Fibroblast of lung (primary cell): ENCODE data around the gene CFAP58. TPM values are rescaled to one million over a fixed set of nuclear protein-coding genes. Genes with fewer than 3 reads are reported as not detected.

Experiments
- DNase-seq, 2 donors: peaks; one replicate each; pipeline versions ENCODE4 v3.0.0 to v3.0.0-alpha.2; 2010; ENCODE audit warnings: low read depth in 2 of 2
- H2AFZ ChIP-seq: 2 replicates; pipeline ENCODE4 v1.5.1; 2012; ENCODE audit warnings: low read length, control low read depth, inconsistent platforms
- H3K27ac ChIP-seq: 2 replicates; pipeline ENCODE4 v1.5.1; 2011; ENCODE audit warnings: low read length, control low read depth; ENCODE audit not compliant: insufficient read depth
- H3K27me3 ChIP-seq: 2 replicates; pipeline ENCODE4 v1.5.1; 2011; ENCODE audit warnings: mild to moderate bottlenecking, low read length; ENCODE audit not compliant: control insufficient read depth, insufficient read depth
- H3K36me3 ChIP-seq: 2 replicates; pipeline ENCODE4 v1.5.1; 2011; ENCODE audit warnings: low read length; ENCODE audit not compliant: control insufficient read depth, insufficient read depth
- H3K4me1 ChIP-seq: 2 replicates; pipeline ENCODE4 v1.5.1; 2011; ENCODE audit warnings: low read length; ENCODE audit not compliant: control insufficient read depth, insufficient read depth; ENCODE audit errors: extremely low read depth
- H3K4me2 ChIP-seq: 2 replicates; pipeline ENCODE4 v1.5.1; 2011; ENCODE audit warnings: low read length, control low read depth; ENCODE audit not compliant: insufficient read depth; ENCODE audit errors: extremely low read depth
- H3K4me3 ChIP-seq, 4 experiments: fragments of 200-600 bp in 1 of 4; sonication (generic) in 1 of 4; replicated peaks in 1 of 4; 2 replicates each; pipeline ENCODE4 v1.5.1; 2011 to 2016; ENCODE audit warnings: low read length in 4 of 4, low read depth in 3 of 4, mild to moderate bottlenecking in 3 of 4, control low read depth in 2 of 4, inconsistent platforms in 1 of 4, mixed read lengths in 1 of 4; ENCODE audit not compliant: insufficient read depth in 1 of 4; ENCODE audit errors: control extremely low read depth in 1 of 4
- H3K79me2 ChIP-seq: 2 replicates; pipeline ENCODE4 v1.5.1; 2012; ENCODE audit warnings: mild to moderate bottlenecking, low read length, inconsistent platforms; ENCODE audit not compliant: control insufficient read depth, insufficient read depth
- H3K9ac ChIP-seq: 2 replicates; pipeline ENCODE4 v1.5.1; 2011; ENCODE audit warnings: mild to moderate bottlenecking, low read length, control low read depth; ENCODE audit not compliant: insufficient read depth
- H3K9me3 ChIP-seq: 2 replicates; pipeline ENCODE4 v1.5.1; 2012; ENCODE audit warnings: low read depth, low read length; ENCODE audit not compliant: control insufficient read depth, insufficient read depth
- H4K20me1 ChIP-seq: 2 replicates; pipeline ENCODE4 v1.5.1; 2011; ENCODE audit warnings: low read length; ENCODE audit not compliant: control insufficient read depth, insufficient read depth; ENCODE audit errors: extremely low read depth
- CTCF ChIP-seq, 2 donors: IDR thresholded peaks in 1 of 2; conservative IDR thresholded peaks in 1 of 2; 1 replicate in 1 of 2; 2 replicates in 1 of 2; pipeline ENCODE4 v1.5.1; 2011 to 2012; ENCODE audit warnings: low read length in 2 of 2, control low read depth in 1 of 2, inconsistent platforms in 1 of 2, low read depth in 1 of 2, mild to moderate bottlenecking in 1 of 2
- EZH2 ChIP-seq: IDR thresholded peaks from 2 replicates; pipeline ENCODE4 v1.5.1; 2012; ENCODE audit warnings: low read length, control low read depth, mild to moderate bottlenecking; ENCODE audit errors: missing control alignments
- polyA plus RNA-seq, 2 donors: library from polyadenylated mRNA; depleted of rRNA in 1 of 2; stranded (reverse) in 1 of 2; unstranded in 1 of 2; fragments of >200 nt; gene quantifications; 2 replicates each; pipeline ENCODE4 v1.2.1, GENCODE V29; 2011 to 2012; ENCODE audit warnings: missing spikeins in 1 of 2
- total RNA-seq: library from RNA; depleted of rRNA; stranded (reverse); fragments of >200 nt; gene quantifications from 2 replicates; pipeline ENCODE4 v1.2.1, GENCODE V29; 2014

Gene CFAP58
- total and polyA plus RNA-seq, 2 donors (not counting 1 experiment from before 2014, with no cell fraction given), result 0.33 to 0.42 TPM

- Histone ChIP-seq H3K9ac (no peak overlapping the region), H3K27me3 (no peaks in the 10 kb centered on the region), H3K36me3 (no peaks in the 10 kb centered on the region), H3K79me2 (no peaks in the 10 kb centered on the region), H2AFZ (no peak overlapping the region), H3K27ac (no peak overlapping the region), H3K4me2 (no peak overlapping the region), H3K4me3 (no peak overlapping the region), H3K4me1 (peaks cover 16% of the 10 kb centered on the region), H3K9me3 (no peaks in the 10 kb centered on the region), H4K20me1 (no peaks in the 10 kb centered on the region)
- no peak for TF ChIP-seq EZH2
- TF ChIP-seq CTCF (conservative IDR thresholded peaks at IDR 0.05 in 1 of 2, IDR thresholded peaks at IDR 0.05 in 1 of 2; ENCODE audit: low read depth in 1 of 2, low read length in 2 of 2), result no peak
- DNase-seq, result no peak
These were observed 6.2 kb upstream of the CFAP58 start for GRCh38 chr10:104347295-104348045.

DNA sequence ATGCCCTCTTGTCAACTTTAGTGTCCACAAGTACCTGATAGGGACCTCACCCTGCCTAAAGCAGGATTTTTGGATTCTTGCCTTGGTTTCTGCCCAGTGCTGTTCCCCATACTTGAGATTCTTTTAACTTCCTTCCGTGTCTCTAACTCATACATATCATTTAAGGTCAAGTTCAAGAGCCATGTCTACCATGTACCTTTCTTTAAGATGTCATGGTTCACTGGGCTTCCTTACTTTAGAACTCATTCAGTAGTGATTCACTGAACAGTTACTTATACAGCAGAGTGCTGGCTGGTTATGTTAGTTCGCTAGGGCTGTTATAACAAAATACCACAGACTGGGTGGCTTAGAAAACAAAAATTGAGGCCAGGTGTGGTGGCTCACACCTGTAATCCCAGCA, 5.0 kb upstream of the CFAP58 start:
- H3K27ac ChIP-seq, result no peak overlapping the region
- no peak overlapping the region for H3K4me2 ChIP-seq
- H3K4me1 ChIP-seq, result peaks cover 15% of the 10 kb centered on the region
- DNase-seq, result no peak
- H3K9ac ChIP-seq, result no peak overlapping the region
- H3K79me2 ChIP-seq, result no peaks in the 10 kb centered on the region
- TF ChIP-seq EZH2 (no peak), CTCF (conservative IDR thresholded peaks at IDR 0.05 in 1 of 2, IDR thresholded peaks at IDR 0.05 in 1 of 2; ENCODE audit: low read depth in 1 of 2, low read length in 2 of 2) (no peak)
- H3K9me3 ChIP-seq, result no peaks in the 10 kb centered on the region
- H4K20me1 ChIP-seq, result no peaks in the 10 kb centered on the region
- H3K4me3 ChIP-seq, result no peak overlapping the region
- H3K27me3 ChIP-seq, result no peaks in the 10 kb centered on the region
- no peaks in the 10 kb centered on the region for H3K36me3 ChIP-seq
- H2AFZ ChIP-seq, result no peak overlapping the region

- H3K79me2 ChIP-seq, result no peaks in the 10 kb centered on the region
- peak overlapping the region; percentile 42 for H3K4me2 ChIP-seq
- H4K20me1 ChIP-seq, result no peaks in the 10 kb centered on the region
- no peak overlapping the region for H3K9ac ChIP-seq
- peak overlapping the region; percentile 8 for H3K27ac ChIP-seq
- peak overlapping the region in 1 of 4 experiments; percentile 14 for H3K4me3 ChIP-seq
- TF ChIP-seq EZH2, result no peak
- TF ChIP-seq CTCF (conservative IDR thresholded peaks at IDR 0.05 in 1 of 2, IDR thresholded peaks at IDR 0.05 in 1 of 2; ENCODE audit: low read depth in 1 of 2, low read length in 2 of 2), result no peak
- peak; percentile 66 to 67 for DNase-seq
- H3K36me3 ChIP-seq, result no peaks in the 10 kb centered on the region
- peak overlapping the region; percentile 36 for H2AFZ ChIP-seq
- no peaks in the 10 kb centered on the region for H3K27me3 ChIP-seq
- H3K4me1 ChIP-seq, result peaks cover 17% of the 10 kb centered on the region
- no peaks in the 10 kb centered on the region for H3K9me3 ChIP-seq
These were observed 4.0 kb upstream of the CFAP58 start for GRCh38 chr10:104349623-104350126.
